DMS 273 (cell line): ENCODE data around the gene AMIGO2.

Experiments
- DNase-seq: peaks from one replicate; lab custom pipeline; 2025; ENCODE audit not compliant: unreplicated experiment; lab: John Stamatoyannopoulos, UW

The AMIGO2 gene

GRCh38 chr12:47099610-47100009 lies 19.9 kb upstream of the AMIGO2 start:
- no peak for DNase-seq

DNA sequence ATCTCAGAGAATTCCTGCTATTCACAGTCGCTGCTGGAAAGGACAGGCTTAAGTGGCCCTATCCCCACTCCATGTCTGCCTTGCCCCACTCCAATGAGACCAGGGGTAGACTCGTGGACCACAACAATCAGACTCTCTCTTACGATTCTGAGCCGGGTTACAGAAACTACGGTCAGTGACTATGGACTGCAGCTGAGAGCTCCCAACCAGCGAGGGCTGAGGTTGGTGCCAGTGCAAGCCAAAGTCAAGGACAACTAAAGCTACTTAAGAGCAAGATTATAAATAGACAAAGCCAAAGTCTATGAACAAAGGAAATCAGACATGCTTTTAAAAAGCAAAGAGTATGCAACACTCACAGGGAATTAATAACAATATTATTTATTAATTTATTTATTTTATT lies 18.3 kb upstream of the AMIGO2 start:
- no peak for DNase-seq

DNA sequence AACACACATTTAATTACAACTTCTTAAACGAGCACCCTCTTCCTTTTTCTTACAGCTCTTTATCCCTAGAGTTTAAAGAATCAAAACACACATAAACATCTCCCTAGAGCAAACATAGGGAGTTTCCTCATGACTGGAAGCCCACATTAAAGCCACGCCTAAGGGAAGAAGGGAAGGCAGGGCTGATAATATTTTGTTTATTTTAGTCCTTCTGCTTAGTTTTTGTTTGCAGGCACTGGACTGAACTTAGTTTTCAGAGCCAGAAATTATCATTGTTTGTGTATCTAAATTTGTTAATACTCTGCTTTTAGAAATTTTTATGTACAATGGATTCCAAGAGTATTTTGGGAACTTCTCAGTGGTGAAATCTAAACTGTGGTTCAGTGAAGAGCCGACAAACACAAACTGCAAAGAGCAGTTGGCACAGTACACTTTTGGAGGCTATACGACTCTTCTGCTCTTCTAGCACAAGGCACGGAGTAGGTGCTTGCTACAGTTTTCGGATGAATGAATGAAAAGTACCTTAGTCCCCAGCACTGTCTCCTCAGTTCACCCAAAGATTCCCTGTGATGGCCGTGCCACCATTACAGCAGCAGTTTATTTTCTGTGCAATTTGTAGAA lies 17.6 kb upstream of the AMIGO2 start:
- DNase-seq, result no peak

DNA sequence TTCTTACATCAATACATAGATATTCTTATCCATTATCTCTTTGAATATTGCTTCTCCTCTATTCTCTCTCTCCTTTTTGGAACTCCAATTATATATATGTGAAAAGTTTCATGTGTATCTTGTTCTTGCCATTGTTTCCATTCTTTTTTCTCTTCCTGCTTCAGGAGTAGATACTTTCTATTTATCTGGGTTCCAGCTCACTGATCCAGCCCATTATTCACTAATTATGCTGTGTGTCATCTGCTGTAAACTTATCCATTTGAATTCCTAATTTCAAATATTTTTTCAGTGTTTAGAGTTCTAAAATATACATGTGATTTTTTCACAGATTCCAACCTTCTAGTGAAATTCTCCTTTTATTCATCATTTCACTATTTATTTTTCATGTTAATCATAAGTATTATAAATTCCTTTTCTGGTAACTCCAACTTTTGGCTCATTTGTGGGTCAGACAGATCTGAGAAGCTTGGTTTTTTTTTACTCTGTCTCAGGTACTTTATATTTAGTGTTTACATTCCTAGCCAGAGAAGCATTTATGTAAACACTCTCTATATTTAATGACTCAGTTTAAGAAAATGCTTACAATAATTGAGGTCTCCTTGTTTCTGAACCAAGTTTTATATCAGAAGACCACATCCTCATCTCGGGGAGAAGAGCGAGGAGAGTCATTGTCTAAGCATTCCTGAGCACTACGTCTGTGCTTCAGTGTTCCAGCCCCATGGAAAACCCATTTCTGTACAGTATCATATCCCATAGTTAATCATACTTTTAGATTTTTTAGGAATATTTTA lies 15.9 kb upstream of the AMIGO2 start:
- no peak for DNase-seq

DNA sequence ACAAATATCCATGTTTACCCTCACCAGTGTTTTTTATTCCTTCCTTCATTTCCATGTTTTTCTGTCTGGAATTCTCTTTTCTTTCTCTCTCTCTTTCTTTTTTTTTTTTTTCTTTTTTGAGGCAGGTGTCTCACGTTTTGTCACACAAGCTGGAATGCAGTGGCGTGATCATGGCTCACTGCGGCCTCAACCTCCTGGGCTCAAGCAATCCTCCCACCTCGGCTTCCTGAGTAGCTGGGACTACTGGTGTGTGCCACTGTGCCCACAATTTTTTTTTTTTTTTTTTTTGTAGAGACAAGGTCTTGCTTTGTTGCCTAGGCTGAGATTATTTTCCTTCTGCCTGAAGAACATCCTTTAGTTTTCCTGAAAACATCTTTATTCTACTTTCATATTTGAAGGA lies 15.0 kb upstream of the AMIGO2 start:
- DNase-seq, result no peak

- no peak for DNase-seq
Observed at GRCh38 chr12:47091009-47091408, 11.2 kb upstream of the AMIGO2 start.

- peak; percentile 29 for DNase-seq
Observed at GRCh38 chr12:47088021-47088944, 8.5 kb upstream of the AMIGO2 start.

DNA sequence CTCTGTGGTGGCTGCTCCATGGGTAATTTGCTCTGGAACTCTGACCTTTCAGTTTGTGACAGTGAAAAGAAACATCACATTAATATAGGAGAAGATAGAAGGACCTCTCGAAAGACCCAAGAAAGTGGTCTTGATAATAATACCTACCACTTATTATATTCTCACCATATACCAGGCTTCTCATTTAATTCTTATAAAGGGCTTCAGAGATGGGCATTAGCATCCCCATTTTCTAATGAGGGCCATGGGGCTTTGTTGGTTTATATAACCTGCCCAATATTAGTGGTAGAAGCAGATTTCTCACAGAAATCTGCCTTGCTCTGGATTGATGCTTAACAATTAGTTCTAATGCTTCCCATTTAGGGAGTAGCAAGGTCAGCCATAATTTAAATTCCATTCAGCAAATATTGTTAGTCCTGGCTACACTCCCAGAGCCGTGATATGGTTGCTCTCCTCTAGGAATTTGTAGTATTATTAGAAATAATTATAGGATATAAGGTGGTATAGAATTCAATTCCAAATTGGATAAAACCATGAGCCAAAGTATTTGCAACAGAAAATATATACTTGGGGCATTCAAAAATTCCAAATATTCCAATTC lies 7.4 kb upstream of the AMIGO2 start:
- no peak for DNase-seq

- DNase-seq, result no peak
Observed at GRCh38 chr12:47085815-47086252, 6.1 kb upstream of the AMIGO2 start.

- DNase-seq, result no peak
Observed at GRCh38 chr12:47084172-47084571, 4.4 kb upstream of the AMIGO2 start.

DNA sequence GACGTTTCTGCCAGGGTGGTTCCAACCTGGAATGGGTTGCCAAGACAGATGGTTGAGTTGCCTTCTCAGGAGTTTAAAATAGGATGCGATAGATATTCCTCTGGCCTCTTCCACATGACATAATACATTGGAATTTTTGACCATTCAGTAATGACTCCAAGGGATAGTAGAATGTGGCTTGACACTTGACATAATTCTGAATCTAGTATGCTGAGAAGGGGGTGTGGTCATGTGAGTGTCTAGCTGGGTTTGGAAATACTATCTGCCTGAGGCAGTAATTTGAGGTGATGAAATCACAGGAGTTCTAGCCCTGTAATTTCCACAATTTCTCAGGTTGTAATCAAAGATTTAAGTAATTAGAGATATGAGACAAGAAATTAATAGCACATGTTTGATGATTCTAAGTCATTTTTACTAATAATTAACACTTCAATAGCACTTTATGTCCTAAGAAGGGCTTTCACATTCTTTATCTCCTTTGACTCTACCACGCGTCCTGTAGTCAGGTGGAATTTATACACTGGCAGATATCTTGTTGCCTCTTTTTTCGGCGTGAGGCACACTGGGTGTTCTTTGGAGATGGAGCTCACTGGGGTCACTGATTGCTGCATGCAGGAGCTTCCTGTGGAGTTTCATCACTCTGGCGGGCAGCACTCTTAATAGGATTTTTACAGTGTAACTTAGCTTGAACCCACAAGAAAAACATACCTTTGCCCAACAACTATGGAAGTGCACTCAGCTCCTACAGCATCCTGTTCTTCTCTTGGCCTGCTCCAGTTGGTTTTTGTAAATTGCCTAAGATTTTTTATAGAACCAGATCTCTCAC lies 3.2 kb upstream of the AMIGO2 start:
- DNase-seq, result peak; percentile 13

DNA sequence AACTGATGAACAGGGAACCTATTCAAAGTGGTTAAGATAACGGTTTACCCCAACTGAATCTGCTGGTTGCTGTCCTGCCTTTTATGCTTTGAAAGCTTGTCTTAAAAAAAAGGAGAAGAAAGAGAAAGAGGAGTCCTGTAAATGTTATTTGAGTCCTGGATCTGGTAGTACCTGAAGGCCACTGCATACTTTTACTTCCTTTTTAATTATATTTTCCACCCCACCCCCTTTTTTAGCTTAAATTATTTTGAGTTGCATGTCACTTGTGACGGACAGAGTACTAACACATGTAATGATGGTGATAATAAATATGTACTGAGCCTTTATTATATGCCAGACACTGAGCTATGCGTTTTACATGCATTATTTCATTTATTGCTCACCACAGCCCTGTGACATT lies 2.5 kb upstream of the AMIGO2 start:
- DNase-seq, result no peak

DNA sequence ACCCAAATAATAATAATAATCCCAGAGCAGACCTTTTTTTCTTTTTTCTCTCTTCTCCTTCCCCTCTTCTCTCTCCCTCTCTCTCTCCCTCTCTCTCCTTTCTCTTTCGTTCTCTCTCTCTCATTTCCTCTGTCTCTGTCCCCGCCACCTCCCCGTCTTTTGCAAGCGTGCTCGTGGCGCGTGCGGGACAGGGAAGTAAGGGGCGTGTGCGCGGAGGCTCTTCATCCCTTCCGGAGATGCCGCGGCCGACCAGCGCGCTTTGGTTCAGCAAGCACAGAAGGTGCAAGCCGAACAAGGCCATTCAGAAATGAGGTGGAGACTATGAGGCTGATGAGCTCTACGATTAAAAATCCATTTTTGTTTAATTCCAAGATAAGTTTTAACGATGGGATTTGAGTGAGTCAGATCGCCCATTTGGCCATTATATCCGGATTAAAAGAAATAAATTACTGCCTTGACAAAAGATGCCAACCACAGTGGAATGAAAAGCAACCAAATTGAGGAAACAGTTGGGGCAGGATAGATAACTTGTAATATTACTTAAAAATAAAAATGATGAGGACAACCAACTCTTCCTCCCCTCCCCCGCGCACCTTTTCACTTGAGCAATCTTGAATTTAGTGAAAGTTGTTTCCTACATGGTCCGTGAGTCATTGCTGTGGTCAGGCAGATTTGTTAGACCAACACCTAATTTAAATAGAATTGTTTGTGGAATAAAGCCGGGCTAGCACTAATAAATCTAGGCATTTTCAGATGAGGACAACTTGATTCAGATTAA lies 1.2 kb upstream of the AMIGO2 start:
- peak; percentile 57 for DNase-seq

DNA sequence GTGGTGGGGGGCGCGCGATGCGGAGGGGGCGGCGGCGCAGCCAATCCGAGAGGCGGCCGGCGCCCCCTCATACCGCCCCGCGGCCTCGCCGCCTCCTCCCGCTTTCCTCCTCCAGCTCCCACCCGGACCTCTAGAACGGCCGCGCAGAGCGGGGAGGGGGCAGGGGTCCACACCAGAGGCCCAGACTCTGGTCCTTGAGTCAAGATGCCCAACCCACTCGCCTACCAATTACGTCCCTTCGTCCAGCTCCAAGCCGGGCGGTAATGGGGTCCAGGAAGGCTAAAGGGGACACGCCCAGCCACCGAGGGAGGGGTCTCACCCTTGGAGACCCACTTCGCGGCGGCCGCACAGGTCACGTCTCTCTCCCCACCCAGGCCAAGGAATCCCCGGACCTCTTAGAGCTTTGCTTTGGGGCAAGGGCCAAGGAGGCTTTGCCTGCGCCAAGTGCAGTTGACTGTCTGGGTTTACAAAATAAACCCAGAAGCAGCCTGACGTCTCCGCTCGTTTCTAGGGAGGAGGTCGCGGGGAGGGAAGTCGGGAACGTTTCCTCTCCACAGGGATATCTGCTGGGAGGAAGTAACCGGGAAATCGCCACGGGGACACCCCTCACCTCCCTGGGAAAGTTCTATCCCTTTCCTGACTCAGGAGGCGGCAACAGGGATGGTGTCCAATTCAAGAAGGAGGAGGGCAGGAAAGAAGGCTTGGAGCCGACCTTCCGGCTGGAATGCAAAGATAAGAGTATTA lies 394 bp upstream of the AMIGO2 start:
- DNase-seq, result peak; percentile 71

DNA sequence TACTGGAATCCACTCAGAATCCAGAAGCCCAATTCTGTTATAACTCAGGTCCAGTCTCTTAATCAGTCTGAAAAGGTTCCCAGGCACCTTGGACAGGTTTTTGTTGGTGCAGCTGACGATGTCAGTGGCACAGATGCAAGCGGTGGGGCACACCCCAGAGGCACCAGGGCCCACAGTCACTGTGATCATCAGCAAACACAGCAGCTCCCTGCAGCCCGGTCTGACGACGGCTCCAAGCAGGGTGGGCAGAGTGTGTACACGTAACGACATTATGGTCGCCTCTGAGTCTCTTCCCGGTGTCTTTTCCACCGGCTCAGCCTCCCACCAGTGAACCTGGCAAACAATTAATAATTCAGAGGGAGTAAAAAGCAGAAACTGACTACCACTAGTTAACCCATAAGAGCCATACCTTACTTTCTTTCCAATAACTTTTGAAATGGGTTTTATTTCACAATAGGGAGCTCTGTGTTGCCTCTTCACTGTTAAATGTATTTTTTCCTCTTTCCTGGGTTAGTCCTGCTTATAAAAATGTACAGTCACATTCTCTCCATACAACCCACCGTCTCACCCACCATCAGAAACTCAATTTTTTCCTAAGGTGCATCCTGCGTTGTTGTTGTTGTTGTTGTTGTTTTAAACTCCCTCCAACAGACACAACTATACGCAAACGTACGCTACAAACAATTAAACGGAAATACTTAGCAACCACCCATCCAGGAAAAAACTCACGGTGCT lies 859 bp downstream of the AMIGO2 start:
- peak; percentile 1 for DNase-seq

DNA sequence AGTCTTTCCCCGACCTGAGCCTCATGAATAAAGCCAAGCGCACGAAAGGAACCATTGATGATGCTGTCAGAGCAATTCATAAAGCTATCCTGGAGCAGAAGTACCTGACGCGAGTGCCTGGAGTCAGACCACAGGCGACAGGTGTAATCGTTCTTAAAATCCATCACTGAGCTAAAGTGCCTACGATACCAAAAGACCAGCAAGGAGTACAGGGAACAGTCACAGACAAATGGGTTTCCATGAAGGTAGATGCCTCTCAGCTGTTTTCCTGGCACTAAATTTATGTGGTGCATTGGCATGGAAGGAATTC lies 1.7 kb downstream of the AMIGO2 start:
- no peak for DNase-seq

GRCh38 chr12:47077206-47078085 lies 2.3 kb downstream of the AMIGO2 start:
- DNase-seq, result no peak
